HepG2 (cell line): Measurements from ENCODE around the gene ARVCF. TPM values are rescaled to one million over a fixed set of nuclear protein-coding genes. Genes with fewer than 3 reads are reported as not detected.
A peak's percentile ranks its signal among the peaks of the same experiment; 100 is the strongest.

Experiments used
- ATF7 ChIP-seq, 2 experiments: fragments of 450-650 bp in 1 of 2; sonication (generic) in 1 of 2; formaldehyde crosslinking in 1 of 2; IDR thresholded peaks; 2 replicates each; pipeline versions ENCODE4 v1.4.0 to v1.6.1; 2016 to 2020; ENCODE audit warnings: antibody characterized with exemption in 1 of 2, mild to moderate bottlenecking in 1 of 2, missing genetic modification reagents in 1 of 2
- ATRX ChIP-seq: sonication (generic); formaldehyde crosslinking; IDR thresholded peaks from 2 replicates; pipeline ENCODE4 v1.4.0; 2020; ENCODE audit warnings: missing genetic modification reagents, borderline replicate concordance
- CCAR2 ChIP-seq: fragments of 200-400 bp; formaldehyde crosslinking; optimal IDR thresholded peaks from 2 replicates; pipeline ENCODE3; 2018; ENCODE audit warnings: low read depth, mild to moderate bottlenecking, low read length, moderate library complexity
- CERS6 ChIP-seq: sonication (generic); formaldehyde crosslinking; IDR thresholded peaks from 2 replicates; pipeline ENCODE4 v1.5.0; 2020; ENCODE audit warnings: missing genetic modification reagents
- DRAP1 ChIP-seq: IDR thresholded peaks from 2 replicates; pipeline ENCODE4 v1.6.1; 2016; ENCODE audit warnings: missing genetic modification reagents, missing compliant biosample characterization
- HOXA3 ChIP-seq: sonication (generic); formaldehyde crosslinking; IDR thresholded peaks from 2 replicates; pipeline ENCODE4 v1.5.0; 2020; ENCODE audit warnings: missing genetic modification reagents
- IRF2 ChIP-seq: IDR thresholded peaks from 2 replicates; pipeline ENCODE4 v1.6.1; 2018; ENCODE audit warnings: missing genetic modification reagents, missing compliant biosample characterization
- MAFG ChIP-seq: sonication (generic); formaldehyde crosslinking; IDR thresholded peaks from 2 replicates; pipeline ENCODE4 v1.5.1; 2020; ENCODE audit warnings: mild to moderate bottlenecking, missing genetic modification reagents
- MAZ ChIP-seq, 2 experiments: sonication (generic) in 1 of 2; formaldehyde crosslinking in 1 of 2; IDR thresholded peaks; 2 replicates each; pipeline versions ENCODE4 v1.5.0 to v1.6.1; 2012 to 2020; ENCODE audit warnings: low read depth in 2 of 2, mild to moderate bottlenecking in 2 of 2, borderline replicate concordance in 1 of 2, improper control_type of control experiment in 1 of 2, low read length in 1 of 2, missing genetic modification reagents in 1 of 2, moderate library complexity in 1 of 2
- MEF2D ChIP-seq: sonication (generic); formaldehyde crosslinking; IDR thresholded peaks from 2 replicates; pipeline ENCODE4 v1.5.1; 2020; ENCODE audit warnings: mild to moderate bottlenecking, missing genetic modification reagents
- MTERF4 ChIP-seq: sonication (generic); formaldehyde crosslinking; IDR thresholded peaks from 2 replicates; pipeline ENCODE4 v1.8.0; 2023; ENCODE audit warnings: mild to moderate bottlenecking, missing genetic modification reagents
- NCOR1 ChIP-seq: fragments of 200-600 bp; sonication (generic); IDR thresholded peaks from 2 replicates; pipeline ENCODE4 v1.7.0; 2017; ENCODE audit warnings: antibody characterized with exemption, low read length, borderline replicate concordance
- NR1H2 ChIP-seq: sonication (generic); formaldehyde crosslinking; IDR thresholded peaks from 2 replicates; pipeline ENCODE4 v1.8.1; 2022; ENCODE audit warnings: low read depth, missing genetic modification reagents, borderline replicate concordance
- PAXIP1 ChIP-seq: sonication (generic); formaldehyde crosslinking; conservative IDR thresholded peaks from 2 replicates; pipeline ENCODE4 v1.4.0; 2020; ENCODE audit warnings: mild to moderate bottlenecking, missing genetic modification reagents, moderate library complexity
- ZGPAT ChIP-seq: IDR thresholded peaks from 2 replicates; pipeline ENCODE4 v1.6.1; 2016; ENCODE audit warnings: mild to moderate bottlenecking
- ZNF282 ChIP-seq: fragments of 450-650 bp; IDR thresholded peaks from 2 replicates; pipeline ENCODE4 v1.6.1; 2018; ENCODE audit not compliant: partially characterized antibody
- ZNF296 ChIP-seq: sonication (generic); formaldehyde crosslinking; conservative IDR thresholded peaks from 2 replicates; pipeline ENCODE4 v1.5.0; 2020; ENCODE audit warnings: mild to moderate bottlenecking, missing genetic modification reagents
- ZNF431 ChIP-seq: sonication (generic); formaldehyde crosslinking; IDR thresholded peaks from 2 replicates; pipeline ENCODE4 v1.9.0; 2022; ENCODE audit warnings: missing genetic modification reagents, low read depth, mild to moderate bottlenecking, borderline replicate concordance
- ZNF879 ChIP-seq: sonication (generic); formaldehyde crosslinking; IDR thresholded peaks from 2 replicates; pipeline ENCODE4 v1.8.1; 2023; ENCODE audit warnings: missing genetic modification reagents
- polyA plus RNA-seq, 8 experiments: library from polyadenylated mRNA; depleted of rRNA in 3 of 8; stranded (reverse) in 7 of 8; unstranded in 1 of 8; fragments of >200 nt; fragmentation: Illumina TruSeq in 4 of 8; extraction: Trizol in 4 of 8; gene quantifications; 2 replicates each; pipeline versions ENCODE4 v1.2.1 to v1.2.3, GENCODE V29; 2011 to 2016; ENCODE audit warnings: low read depth in 4 of 8, missing spikeins in 1 of 8, mixed read lengths in 1 of 8; ENCODE audit not compliant: insufficient read depth in 1 of 8
- total RNA-seq, 5 experiments: library from RNA; depleted of rRNA; stranded (reverse); fragments of >200 nt; fragmentation: Illumina TruSeq; extraction: Trizol; gene quantifications; 2 replicates each; pipeline ENCODE4 v1.2.3, GENCODE V29; 2016; ENCODE audit warnings: low read depth in 1 of 5

ARVCF gene
- total and polyA plus RNA-seq, 2 of the 13 experiments (the other 11 are each of a cell fraction or from before 2014, with no cell fraction given): 16.4 to 17.7 TPM

- TF ChIP-seq ZGPAT (CRISPR knock-in tag) (peak; percentile 62; the same call in 1 of the 2 replicates), MAFG (no peak), CCAR2 (no peak), NR1H2 (CRISPR knock-in tag) (no peak), CERS6 (no peak), ZNF879 (CRISPR knock-in tag) (no peak), ZNF431 (CRISPR knock-in tag) (no peak), ZNF282 (no peak), MAZ (IDR thresholded peaks at IDR 0.05; ENCODE audit: borderline replicate concordance, low read depth, low read length) (no peak), MAZ (CRISPR knock-in tag; IDR thresholded peaks at IDR 0.05; ENCODE audit: low read depth) (0 out of 2 replicates have a peak, but pooled peaks have one; percentile 31), IRF2 (CRISPR knock-in tag) (peak; percentile 48; the same call in 1 of the 2 replicates), NCOR1 (no peak), ATF7 (IDR thresholded peaks at IDR 0.05) (no peak), ATF7 (CRISPR knock-in tag; IDR thresholded peaks at IDR 0.05) (no peak), MEF2D (no peak), PAXIP1 (CRISPR knock-in tag) (peak; percentile 60; the same call in 1 of the 2 replicates), HOXA3 (CRISPR knock-in tag) (peak; percentile 26; the same call in 1 of the 2 replicates), DRAP1 (0 out of 2 replicates have a peak, but pooled peaks have one; percentile 35), ZNF296 (CRISPR knock-in tag) (no peak), ATRX (CRISPR knock-in tag) (no peak), MTERF4 (no peak)
Measured at GRCh38 chr22:20010307-20011122, 6.1 kb downstream of the ARVCF start (continued).
